Endodermal cell (in vitro differentiated cells): ENCODE measurements around the gene HOXB5. TPM values are rescaled to one million over a fixed set of nuclear protein-coding genes. Genes with fewer than 3 reads are reported as not detected.

ENCODE experiments used
- DNase-seq: peaks from one replicate; pipeline ENCODE4 v3.0.0-alpha.2; 2017
- H3K27ac ChIP-seq: 2 replicates; pipeline ENCODE4 v1.5.1; 2013; ENCODE audit warnings: mild to moderate bottlenecking, low read depth, low read length, moderate library complexity
- H3K27me3 ChIP-seq: 2 replicates; pipeline ENCODE4 v1.6.1; 2013; ENCODE audit warnings: mild to moderate bottlenecking, low read length, moderate library complexity; ENCODE audit not compliant: insufficient read depth, control insufficient read depth, poor library complexity, severe bottlenecking
- H3K36me3 ChIP-seq: 2 replicates; pipeline ENCODE4 v1.7.0; 2013; ENCODE audit warnings: mild to moderate bottlenecking, low read length, moderate library complexity; ENCODE audit not compliant: control insufficient read depth, insufficient read depth
- H3K4me1 ChIP-seq: one replicate; pipeline ENCODE4 v1.7.0; 2013; ENCODE audit warnings: low read length; ENCODE audit not compliant: control insufficient read depth, insufficient read depth
- H3K4me3 ChIP-seq: 2 replicates; pipeline ENCODE4 v1.5.1; 2013; ENCODE audit warnings: mild to moderate bottlenecking, low read length, moderate library complexity
- H3K9ac ChIP-seq: 2 replicates; pipeline ENCODE4 v1.6.1; 2013; ENCODE audit warnings: mild to moderate bottlenecking, low read length, moderate library complexity; ENCODE audit not compliant: poor library complexity, severe bottlenecking; ENCODE audit errors: extremely low read depth
- H3K9me3 ChIP-seq: 2 replicates; pipeline ENCODE4 v1.6.1; 2013; ENCODE audit warnings: mild to moderate bottlenecking, low read length, moderate library complexity; ENCODE audit not compliant: control insufficient read depth
- H3K27ac Mint-ChIP-seq: 2 replicates; pipeline ENCODE4 v1.8.0; 2020; ENCODE audit warnings: mixed read lengths
- H3K27me3 Mint-ChIP-seq: 2 replicates; pipeline ENCODE4 v1.8.0; 2021; ENCODE audit warnings: mild to moderate bottlenecking, mixed read lengths; ENCODE audit not compliant: insufficient read depth
- H3K36me3 Mint-ChIP-seq: 2 replicates; pipeline ENCODE4 v1.8.0; 2020; ENCODE audit warnings: low read depth, mixed read lengths
- H3K4me1 Mint-ChIP-seq: 2 replicates; pipeline ENCODE4 v1.8.0; 2020; ENCODE audit warnings: mixed read lengths
- H3K4me3 Mint-ChIP-seq: 2 replicates; pipeline ENCODE4 v1.8.0; 2020; ENCODE audit warnings: mild to moderate bottlenecking, moderate library complexity, mixed read lengths
- H3K9me3 Mint-ChIP-seq: 2 replicates; pipeline ENCODE4 v1.8.0; 2020; ENCODE audit warnings: mild to moderate bottlenecking, mixed read lengths
- WGBS, 2 experiments: methylation state at CpG; one replicate each; pipeline versions ENCODE4 v1.1.5 to v1.1.7; 2013; ENCODE audit warnings: missing lambda C conversion rate in 2 of 2, mixed read lengths in 1 of 2; ENCODE audit not compliant: insufficient coverage in 1 of 2, insufficient read length in 1 of 2; 5-methylcytosine and 5-hydroxymethylcytosine counted together
- total RNA-seq, 2 donors: library from RNA; stranded (reverse); fragmentation: NEBNext Ultra II Directional in 1 of 2; extraction: Animal tissue kit (Norgen Biotek cat#: 25700) in 1 of 2; gene quantifications; 2 replicates in 1 of 2; 3 replicates in 1 of 2; pipeline ENCODE4 v1.2.1, GENCODE V29; 2021
- TF ChIP-seq, protein P1 (sequence below): fragments of 200-600 bp; sonication (generic); conservative IDR thresholded peaks from 2 replicates; pipeline ENCODE4 v1.5.0; 2021; ENCODE audit warnings: antibody characterized with exemption, mild to moderate bottlenecking

Gene HOXB5
- total RNA-seq, 2 donors from 2014 or later = not detected

DNA sequence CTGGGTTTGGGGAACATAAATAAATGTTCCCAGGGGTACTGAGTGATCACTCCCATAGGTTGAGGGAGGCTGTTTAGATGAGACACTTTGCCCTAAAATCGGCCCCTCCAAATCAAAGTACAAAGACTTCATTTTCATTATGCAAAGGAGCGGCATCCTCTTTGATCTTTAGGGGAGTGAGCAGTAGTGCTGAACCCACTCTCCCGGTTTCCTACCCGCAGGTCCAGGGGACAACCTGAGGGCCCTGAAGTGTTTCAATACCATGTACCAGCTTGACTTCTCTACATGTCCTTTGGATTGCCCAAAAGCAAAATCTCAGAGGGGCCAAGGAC, 7.6 kb upstream of the HOXB5 start:
- Mint-ChIP-seq H3K36me3 (no peaks in the 10 kb centered on the region), H3K4me3 (no peak overlapping the region), H3K4me1 (peaks cover 10% of the 10 kb centered on the region), H3K27ac (no peak overlapping the region), H3K27me3 (peaks cover 100% of the 10 kb centered on the region), H3K9me3 (no peaks in the 10 kb centered on the region)
- H3K9ac ChIP-seq = no peak overlapping the region
- no peak for DNase-seq
- H3K9me3 ChIP-seq = peaks cover 12% of the 10 kb centered on the region
- no peaks in the 10 kb centered on the region for H3K4me1 ChIP-seq
- H3K27ac ChIP-seq = no peak overlapping the region
- H3K27me3 ChIP-seq = peaks cover 100% of the 10 kb centered on the region
- WGBS, 2 experiments = 2 to 5% methylated on average over 4 of the region's 4 CpGs
- H3K36me3 ChIP-seq = no peaks in the 10 kb centered on the region
- TF ChIP-seq, protein P1, sequence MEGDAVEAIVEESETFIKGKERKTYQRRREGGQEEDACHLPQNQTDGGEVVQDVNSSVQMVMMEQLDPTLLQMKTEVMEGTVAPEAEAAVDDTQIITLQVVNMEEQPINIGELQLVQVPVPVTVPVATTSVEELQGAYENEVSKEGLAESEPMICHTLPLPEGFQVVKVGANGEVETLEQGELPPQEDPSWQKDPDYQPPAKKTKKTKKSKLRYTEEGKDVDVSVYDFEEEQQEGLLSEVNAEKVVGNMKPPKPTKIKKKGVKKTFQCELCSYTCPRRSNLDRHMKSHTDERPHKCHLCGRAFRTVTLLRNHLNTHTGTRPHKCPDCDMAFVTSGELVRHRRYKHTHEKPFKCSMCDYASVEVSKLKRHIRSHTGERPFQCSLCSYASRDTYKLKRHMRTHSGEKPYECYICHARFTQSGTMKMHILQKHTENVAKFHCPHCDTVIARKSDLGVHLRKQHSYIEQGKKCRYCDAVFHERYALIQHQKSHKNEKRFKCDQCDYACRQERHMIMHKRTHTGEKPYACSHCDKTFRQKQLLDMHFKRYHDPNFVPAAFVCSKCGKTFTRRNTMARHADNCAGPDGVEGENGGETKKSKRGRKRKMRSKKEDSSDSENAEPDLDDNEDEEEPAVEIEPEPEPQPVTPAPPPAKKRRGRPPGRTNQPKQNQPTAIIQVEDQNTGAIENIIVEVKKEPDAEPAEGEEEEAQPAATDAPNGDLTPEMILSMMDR = no peak
- no peak overlapping the region for H3K4me3 ChIP-seq

DNA sequence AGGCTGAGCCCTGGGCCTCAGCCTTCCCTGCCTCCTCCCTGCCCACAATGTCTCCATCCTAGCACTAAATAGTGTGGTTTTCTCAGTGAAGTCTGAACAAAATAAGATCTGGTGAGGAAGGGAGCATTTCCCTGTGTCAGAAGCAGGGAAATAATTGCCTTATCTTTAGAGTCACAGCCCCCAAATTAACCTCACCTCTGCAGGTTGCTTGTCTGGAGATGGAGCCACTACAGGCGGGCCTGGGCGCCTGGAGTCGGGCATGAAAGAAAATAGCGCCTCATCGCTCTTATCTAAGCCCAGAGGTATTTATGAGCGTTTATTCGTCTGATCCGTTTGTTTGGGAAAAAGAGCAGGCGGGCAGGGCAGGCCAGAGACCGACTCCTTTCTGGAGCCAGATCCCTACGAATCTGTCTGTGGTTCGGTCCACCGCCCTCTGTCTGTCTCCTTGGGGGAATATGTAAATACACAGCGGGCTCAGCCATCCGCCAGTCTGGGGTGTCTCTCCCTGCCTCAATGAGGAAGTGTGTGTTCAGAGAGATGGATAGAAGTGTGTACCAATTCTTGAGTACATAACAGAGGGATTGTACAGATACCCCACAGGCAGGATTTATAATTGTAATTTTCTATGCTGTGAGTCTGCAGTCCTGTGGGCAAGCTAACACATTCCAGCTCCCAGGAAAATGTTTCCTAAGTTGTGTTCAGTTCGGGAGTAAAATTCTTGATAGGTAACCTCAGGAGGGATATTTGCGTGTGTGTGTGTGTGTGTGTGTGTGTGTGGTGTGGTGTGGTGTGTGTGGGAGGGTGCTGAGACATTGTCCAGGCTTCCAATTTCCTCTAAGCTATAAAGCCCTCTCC, 6.9 kb upstream of the HOXB5 start:
- H3K4me1 Mint-ChIP-seq = peaks cover 12% of the 10 kb centered on the region
- H3K27ac Mint-ChIP-seq = no peak overlapping the region
- peaks cover 100% of the 10 kb centered on the region for H3K27me3 Mint-ChIP-seq
- no peak overlapping the region for H3K4me3 Mint-ChIP-seq
- Histone ChIP-seq H3K4me1 (no peaks in the 10 kb centered on the region), H3K27ac (no peak overlapping the region), H3K36me3 (no peaks in the 10 kb centered on the region), H3K9ac (no peak overlapping the region), H3K27me3 (peaks cover 100% of the 10 kb centered on the region), H3K9me3 (peaks cover 10% of the 10 kb centered on the region), H3K4me3 (no peak overlapping the region)
- DNase-seq = no peak
- H3K36me3 Mint-ChIP-seq = no peaks in the 10 kb centered on the region
- no peaks in the 10 kb centered on the region for H3K9me3 Mint-ChIP-seq
- TF ChIP-seq, protein P1 = no peak
- 7 to 12% methylated on average over 7 to 17 of the region's 17 CpGs for WGBS, 2 experiments

DNA sequence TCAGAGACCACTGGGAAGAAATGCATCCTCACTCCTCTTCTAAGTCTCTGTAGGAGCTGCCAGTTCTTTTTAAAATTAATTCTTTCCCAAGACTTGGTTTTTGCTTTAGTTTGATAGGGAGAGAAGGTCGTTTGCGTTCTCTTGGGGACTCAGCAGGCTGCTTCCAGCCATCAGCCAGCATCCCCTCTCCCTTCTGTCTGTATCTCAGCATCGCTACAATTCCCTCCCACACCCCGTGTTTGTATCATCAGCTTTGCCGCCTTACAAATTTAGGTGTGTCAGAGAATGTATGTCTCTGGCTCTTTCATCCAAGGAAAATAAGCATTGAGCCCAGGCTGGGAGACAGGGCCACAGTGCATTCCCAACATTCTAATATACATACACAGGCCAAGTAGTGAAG, 5.8 kb upstream of the HOXB5 start:
- TF ChIP-seq, protein P1 = no peak
- Mint-ChIP-seq H3K9me3 (no peaks in the 10 kb centered on the region), H3K36me3 (no peaks in the 10 kb centered on the region), H3K27me3 (peaks cover 100% of the 10 kb centered on the region), H3K4me3 (no peak overlapping the region), H3K4me1 (peaks cover 12% of the 10 kb centered on the region), H3K27ac (no peak overlapping the region)
- H3K36me3 ChIP-seq = no peaks in the 10 kb centered on the region
- peaks cover 100% of the 10 kb centered on the region for H3K27me3 ChIP-seq
- no peak overlapping the region for H3K9ac ChIP-seq
- no peak overlapping the region for H3K4me3 ChIP-seq
- H3K4me1 ChIP-seq = no peaks in the 10 kb centered on the region
- H3K9me3 ChIP-seq = no peaks in the 10 kb centered on the region
- no peak for DNase-seq
- no peak overlapping the region for H3K27ac ChIP-seq
- WGBS, 2 experiments = 7 to 27% methylated on average over 3 to 4 of the region's 5 CpGs
